ENCODE results near the gene PLXNA4.

The PLXNA4 gene

GRCh38 chr7:132138817-132139216 is 437.5 kb downstream of the PLXNA4 start:
- no peak for DNase-seq (ENCODE audit: low read depth)
- no peak overlapping the region for H3K4me3 ChIP-seq (ENCODE audit: low read depth, low read length)
- TF ChIP-seq, protein P1, sequence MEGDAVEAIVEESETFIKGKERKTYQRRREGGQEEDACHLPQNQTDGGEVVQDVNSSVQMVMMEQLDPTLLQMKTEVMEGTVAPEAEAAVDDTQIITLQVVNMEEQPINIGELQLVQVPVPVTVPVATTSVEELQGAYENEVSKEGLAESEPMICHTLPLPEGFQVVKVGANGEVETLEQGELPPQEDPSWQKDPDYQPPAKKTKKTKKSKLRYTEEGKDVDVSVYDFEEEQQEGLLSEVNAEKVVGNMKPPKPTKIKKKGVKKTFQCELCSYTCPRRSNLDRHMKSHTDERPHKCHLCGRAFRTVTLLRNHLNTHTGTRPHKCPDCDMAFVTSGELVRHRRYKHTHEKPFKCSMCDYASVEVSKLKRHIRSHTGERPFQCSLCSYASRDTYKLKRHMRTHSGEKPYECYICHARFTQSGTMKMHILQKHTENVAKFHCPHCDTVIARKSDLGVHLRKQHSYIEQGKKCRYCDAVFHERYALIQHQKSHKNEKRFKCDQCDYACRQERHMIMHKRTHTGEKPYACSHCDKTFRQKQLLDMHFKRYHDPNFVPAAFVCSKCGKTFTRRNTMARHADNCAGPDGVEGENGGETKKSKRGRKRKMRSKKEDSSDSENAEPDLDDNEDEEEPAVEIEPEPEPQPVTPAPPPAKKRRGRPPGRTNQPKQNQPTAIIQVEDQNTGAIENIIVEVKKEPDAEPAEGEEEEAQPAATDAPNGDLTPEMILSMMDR (conservative IDR thresholded peaks at IDR 0.05; ENCODE audit: low read depth, low read length): no peak

GRCh38 chr7:132137681-132138080 is 438.6 kb downstream of the PLXNA4 start:
- TF ChIP-seq, protein P1 (conservative IDR thresholded peaks at IDR 0.05; ENCODE audit: low read depth, low read length): no peak
- DNase-seq (ENCODE audit: low read depth): no peak
- no peak overlapping the region for H3K4me3 ChIP-seq (ENCODE audit: low read depth, low read length)

DNA sequence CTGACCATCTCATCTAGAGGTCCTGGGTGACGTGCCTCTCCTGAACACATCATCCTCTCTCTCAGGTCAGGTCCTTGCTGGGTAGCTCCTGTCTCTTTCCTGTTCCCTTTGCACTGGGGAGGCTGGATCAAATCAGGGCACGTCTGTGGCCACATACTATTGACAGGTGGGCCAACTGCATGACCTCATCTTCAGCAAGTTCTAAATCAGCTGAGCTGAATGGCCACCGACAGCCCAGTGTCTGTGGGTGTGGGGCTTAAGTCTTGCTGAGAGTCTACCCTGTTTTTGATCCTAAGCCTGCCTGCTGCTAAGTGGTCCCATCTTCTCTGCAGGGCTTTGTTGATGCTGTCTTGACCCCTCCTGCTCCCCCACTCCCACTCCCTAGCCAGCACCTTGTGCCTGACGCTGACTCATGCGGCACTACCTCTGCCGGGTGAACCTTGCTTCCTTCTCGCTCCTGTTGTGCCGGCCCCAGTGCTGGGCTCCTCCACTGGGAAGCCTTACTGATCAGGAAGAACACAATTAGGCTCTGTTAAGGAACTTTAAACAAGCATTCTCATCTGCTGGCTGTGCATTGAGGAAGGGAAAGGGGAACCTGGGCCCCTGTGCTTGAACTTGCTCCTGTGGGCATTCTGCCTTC is 440.4 kb downstream of the PLXNA4 start:
- TF ChIP-seq, protein P1 (conservative IDR thresholded peaks at IDR 0.05; ENCODE audit: low read depth, low read length): no peak
- H3K4me3 ChIP-seq (ENCODE audit: low read depth, low read length): no peak overlapping the region
- DNase-seq (ENCODE audit: low read depth): no peak

- H3K4me3 ChIP-seq (ENCODE audit: low read depth, low read length): no peak overlapping the region
- peak; percentile 7 for DNase-seq (ENCODE audit: low read depth)
- TF ChIP-seq, protein P1 (conservative IDR thresholded peaks at IDR 0.05; ENCODE audit: low read depth, low read length): no peak
Measured at GRCh38 chr7:132134814-132135445, 441.3 kb downstream of the PLXNA4 start.

GRCh38 chr7:132133501-132133900 is 442.8 kb downstream of the PLXNA4 start:
- H3K4me3 ChIP-seq (ENCODE audit: low read depth, low read length): no peak overlapping the region
- no peak for DNase-seq (ENCODE audit: low read depth)
- TF ChIP-seq, protein P1 (conservative IDR thresholded peaks at IDR 0.05; ENCODE audit: low read depth, low read length): no peak

- no peak overlapping the region for H3K4me3 ChIP-seq (ENCODE audit: low read depth, low read length)
- DNase-seq (ENCODE audit: low read depth): no peak
- TF ChIP-seq, protein P1 (conservative IDR thresholded peaks at IDR 0.05; ENCODE audit: low read depth, low read length): no peak
Measured at GRCh38 chr7:132131196-132131595, 445.1 kb downstream of the PLXNA4 start.

GRCh38 chr7:132130497-132130896 is 445.8 kb downstream of the PLXNA4 start:
- H3K4me3 ChIP-seq (ENCODE audit: low read depth, low read length): no peak overlapping the region
- TF ChIP-seq, protein P1 (conservative IDR thresholded peaks at IDR 0.05; ENCODE audit: low read depth, low read length): no peak
- DNase-seq (ENCODE audit: low read depth): no peak

Data from choroid plexus epithelial cell (primary cell).